Calu3 (cell line): ENCODE data around the gene KCNH1. TPM values are rescaled to one million over a fixed set of nuclear protein-coding genes. Genes with fewer than 3 reads are reported as not detected.

Experiments
- BruUV-seq: library from RNA; stranded (reverse); fragments of 400-500 nt; replicated peaks from 2 replicates; lab custom pipeline; 2021; lab: Mats Ljungman, UMichigan
- CTCF ChIA-PET: fragments of 300-600 bp; sonication (Branson Sonifier 250); formaldehyde crosslinking; loops from one replicate; lab custom pipeline; 2022; ENCODE audit warnings: antibody characterized with exemption; lab: Charles Lee
- DNase-seq: peaks from one replicate; pipeline ENCODE4 v3.0.0; 2022
- H3K27ac Mint-ChIP-seq: one replicate; pipeline ENCODE4 v1.8.0; 2022; ENCODE audit warnings: mixed read lengths; ENCODE audit not compliant: unreplicated experiment
- H3K27me3 Mint-ChIP-seq: one replicate; pipeline ENCODE4 v1.8.0; 2022; ENCODE audit warnings: mixed read lengths; ENCODE audit not compliant: unreplicated experiment
- H3K36me3 Mint-ChIP-seq: one replicate; pipeline ENCODE4 v1.8.0; 2022; ENCODE audit warnings: mild to moderate bottlenecking, moderate library complexity, mixed read lengths; ENCODE audit not compliant: insufficient read depth, unreplicated experiment
- H3K4me1 Mint-ChIP-seq: one replicate; pipeline ENCODE4 v1.8.0; 2022; ENCODE audit warnings: mild to moderate bottlenecking, low read depth, mixed read lengths; ENCODE audit not compliant: unreplicated experiment
- H3K4me3 Mint-ChIP-seq: one replicate; pipeline ENCODE4 v1.8.0; 2022; ENCODE audit warnings: mild to moderate bottlenecking, low read depth, moderate library complexity, mixed read lengths; ENCODE audit not compliant: unreplicated experiment
- H3K9me3 Mint-ChIP-seq: one replicate; pipeline ENCODE4 v1.8.0; 2022; ENCODE audit warnings: low read depth, mixed read lengths; ENCODE audit not compliant: unreplicated experiment
- CTCF ChIP-seq: fragments of 200-600 bp; IDR thresholded peaks from one replicate; pipeline ENCODE4 v1.8.0; 2022; ENCODE audit warnings: antibody characterized with exemption; ENCODE audit not compliant: unreplicated experiment
- intact Hi-C: fragments of 100-400 bp; cut with micrococcal nuclease; formaldehyde crosslinking; loops from one replicate; pipeline ENCODE4 v1.10.0; 2022; ENCODE audit not compliant: unreplicated experiment
- total RNA-seq: library from RNA; stranded (reverse); gene quantifications from 2 replicates; pipeline ENCODE4 v1.2.3, GENCODE V29; 2022

The KCNH1 gene
- total RNA-seq, 1 experiment from 2014 or later: not detected

- no peak overlapping the region for H3K27ac Mint-ChIP-seq
- no peak for DNase-seq
- no peaks in the 10 kb centered on the region for H3K4me1 Mint-ChIP-seq
- no peak for TF ChIP-seq CTCF
- H3K4me3 Mint-ChIP-seq: no peak overlapping the region
- no TSS peak for BruUV-seq
- H3K36me3 Mint-ChIP-seq: no peaks in the 10 kb centered on the region
- CTCF ChIA-PET: no interaction called here
- no peaks in the 10 kb centered on the region for H3K9me3 Mint-ChIP-seq
- intact Hi-C loops: no loop called here
- H3K27me3 Mint-ChIP-seq: peaks cover 18% of the 10 kb centered on the region
Observed at GRCh38 chr1:210757677-210758076, 376.3 kb downstream of the KCNH1 start.

GRCh38 chr1:210755991-210756659, 377.8 kb downstream of the KCNH1 start:
- DNase-seq: no peak
- no peak for TF ChIP-seq CTCF
- Mint-ChIP-seq H3K36me3 (no peaks in the 10 kb centered on the region), H3K27ac (no peak overlapping the region), H3K4me3 (no peak overlapping the region), H3K9me3 (peaks cover 3% of the 10 kb centered on the region), H3K4me1 (no peaks in the 10 kb centered on the region), H3K27me3 (peaks cover 33% of the 10 kb centered on the region)
- BruUV-seq: no TSS peak
- CTCF ChIA-PET: no interaction called here
- intact Hi-C loops: no loop called here

- Mint-ChIP-seq H3K4me3 (no peak overlapping the region), H3K27me3 (peaks cover 44% of the 10 kb centered on the region), H3K9me3 (peaks cover 3% of the 10 kb centered on the region), H3K4me1 (no peaks in the 10 kb centered on the region), H3K27ac (no peak overlapping the region), H3K36me3 (no peaks in the 10 kb centered on the region)
- CTCF ChIA-PET: interaction anchor here (0.7 kb wide), 1 partner anchor 80 kb away, joined by 4 read pairs; no protein-coding TSS in a partner anchor
- no peak for TF ChIP-seq CTCF
- BruUV-seq: no TSS peak
- DNase-seq: no peak
- intact Hi-C loops: no loop called here
Observed at GRCh38 chr1:210754878-210755665, 378.9 kb downstream of the KCNH1 start.

- Mint-ChIP-seq H3K36me3 (no peaks in the 10 kb centered on the region), H3K9me3 (peaks cover 3% of the 10 kb centered on the region), H3K4me1 (no peaks in the 10 kb centered on the region), H3K4me3 (no peak overlapping the region), H3K27ac (no peak overlapping the region), H3K27me3 (peaks cover 46% of the 10 kb centered on the region)
- no peak for TF ChIP-seq CTCF
- intact Hi-C loops: no loop called here
- CTCF ChIA-PET: interaction anchor here (1.3 to 1.6 kb wide), 2 partner anchors 18 to 198 kb away, joined by 3 to 4 read pairs; no protein-coding TSS in a partner anchor
- DNase-seq: no peak
- BruUV-seq: no TSS peak
Observed at GRCh38 chr1:210751911-210752310, 382.0 kb downstream of the KCNH1 start.
